Measurements from ENCODE around the gene RNF168.

GRCh38 chr3:196423044-196423781 is 80.4 kb downstream of the RNF168 start:
- TF ChIP-seq E2F6 (IDR thresholded peaks at IDR 0.05; ENCODE audit: borderline replicate concordance, low read depth) (no peak), CTCF (IDR thresholded peaks at IDR 0.05) (no peak), BHLHE40 (IDR thresholded peaks at IDR 0.05; ENCODE audit: low read depth, low read length) (no peak), RFX5 (IDR thresholded peaks at IDR 0.05) (no peak), BCL3 (IDR thresholded peaks at IDR 0.05) (no peak), MAFK (IDR thresholded peaks at IDR 0.05; ENCODE audit: partially characterized antibody) (no peak), EP300 (IDR thresholded peaks at IDR 0.05) (no peak), POLR2A (IDR thresholded peaks at IDR 0.05; ENCODE audit: low read length) (no peak), GATA3 (IDR thresholded peaks at IDR 0.05; ENCODE audit: borderline replicate concordance) (no peak), FOXS1 (CRISPR knock-in tag; IDR thresholded peaks at IDR 0.05) (no peak)
- TF ChIP-seq, protein P1, sequence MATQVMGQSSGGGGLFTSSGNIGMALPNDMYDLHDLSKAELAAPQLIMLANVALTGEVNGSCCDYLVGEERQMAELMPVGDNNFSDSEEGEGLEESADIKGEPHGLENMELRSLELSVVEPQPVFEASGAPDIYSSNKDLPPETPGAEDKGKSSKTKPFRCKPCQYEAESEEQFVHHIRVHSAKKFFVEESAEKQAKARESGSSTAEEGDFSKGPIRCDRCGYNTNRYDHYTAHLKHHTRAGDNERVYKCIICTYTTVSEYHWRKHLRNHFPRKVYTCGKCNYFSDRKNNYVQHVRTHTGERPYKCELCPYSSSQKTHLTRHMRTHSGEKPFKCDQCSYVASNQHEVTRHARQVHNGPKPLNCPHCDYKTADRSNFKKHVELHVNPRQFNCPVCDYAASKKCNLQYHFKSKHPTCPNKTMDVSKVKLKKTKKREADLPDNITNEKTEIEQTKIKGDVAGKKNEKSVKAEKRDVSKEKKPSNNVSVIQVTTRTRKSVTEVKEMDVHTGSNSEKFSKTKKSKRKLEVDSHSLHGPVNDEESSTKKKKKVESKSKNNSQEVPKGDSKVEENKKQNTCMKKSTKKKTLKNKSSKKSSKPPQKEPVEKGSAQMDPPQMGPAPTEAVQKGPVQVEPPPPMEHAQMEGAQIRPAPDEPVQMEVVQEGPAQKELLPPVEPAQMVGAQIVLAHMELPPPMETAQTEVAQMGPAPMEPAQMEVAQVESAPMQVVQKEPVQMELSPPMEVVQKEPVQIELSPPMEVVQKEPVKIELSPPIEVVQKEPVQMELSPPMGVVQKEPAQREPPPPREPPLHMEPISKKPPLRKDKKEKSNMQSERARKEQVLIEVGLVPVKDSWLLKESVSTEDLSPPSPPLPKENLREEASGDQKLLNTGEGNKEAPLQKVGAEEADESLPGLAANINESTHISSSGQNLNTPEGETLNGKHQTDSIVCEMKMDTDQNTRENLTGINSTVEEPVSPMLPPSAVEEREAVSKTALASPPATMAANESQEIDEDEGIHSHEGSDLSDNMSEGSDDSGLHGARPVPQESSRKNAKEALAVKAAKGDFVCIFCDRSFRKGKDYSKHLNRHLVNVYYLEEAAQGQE (IDR thresholded peaks at IDR 0.05) = no peak
- TF ChIP-seq, protein P2, sequence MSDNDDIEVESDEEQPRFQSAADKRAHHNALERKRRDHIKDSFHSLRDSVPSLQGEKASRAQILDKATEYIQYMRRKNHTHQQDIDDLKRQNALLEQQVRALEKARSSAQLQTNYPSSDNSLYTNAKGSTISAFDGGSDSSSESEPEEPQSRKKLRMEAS (IDR thresholded peaks at IDR 0.05) = no peak
